ENCODE measurements around the gene TBC1D22A. TPM values are rescaled to one million over a fixed set of nuclear protein-coding genes. Genes with fewer than 3 reads are reported as not detected.

The TBC1D22A gene
- total and polyA plus RNA-seq, 2 experiments from 2014 or later: 9.6 to 13.3 TPM

DNA sequence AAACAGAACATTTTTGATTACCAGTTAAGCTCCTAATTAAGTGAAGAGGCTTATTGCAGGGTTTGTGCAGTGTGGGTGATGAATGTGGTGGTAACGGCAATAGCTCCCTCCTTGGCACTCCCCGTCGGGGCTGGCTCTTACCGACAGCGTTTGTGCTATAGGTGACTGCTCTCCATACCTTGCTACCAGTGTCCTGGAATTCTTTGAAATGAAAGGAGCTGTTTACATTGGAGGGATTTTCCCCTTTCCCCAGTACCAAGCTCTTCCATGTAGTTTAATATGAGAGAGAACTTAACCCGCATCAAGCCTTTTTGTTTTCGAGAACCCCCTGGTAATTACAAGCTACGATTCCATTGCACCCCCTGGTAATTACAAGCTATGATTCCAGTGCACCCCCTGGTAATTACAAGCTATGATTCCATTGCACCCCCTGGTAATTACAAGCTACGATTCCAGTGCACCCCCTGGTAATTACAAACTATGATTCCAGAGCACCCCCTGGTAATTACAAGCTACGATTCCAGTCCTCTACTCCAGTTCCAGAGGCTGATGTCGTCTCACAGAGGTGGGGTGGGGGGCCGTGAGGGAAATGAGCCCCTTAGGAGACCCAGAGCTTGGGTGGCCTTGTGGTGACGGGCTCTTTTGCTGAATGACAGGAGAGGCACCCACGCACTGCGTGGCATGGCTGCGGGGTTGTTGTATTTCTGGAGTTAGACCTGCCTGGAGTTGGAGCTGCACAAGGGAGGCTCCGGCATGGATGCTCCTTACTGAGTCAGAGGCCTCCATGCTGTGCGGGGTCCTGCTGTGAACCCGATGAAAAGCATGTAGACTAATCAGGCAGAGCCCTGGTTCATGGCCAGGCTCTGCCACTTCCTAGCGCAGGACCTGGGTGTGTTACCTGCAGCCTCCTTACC, 205.3 kb downstream of the TBC1D22A start (continued):
- TF ChIP-seq, protein P1, sequence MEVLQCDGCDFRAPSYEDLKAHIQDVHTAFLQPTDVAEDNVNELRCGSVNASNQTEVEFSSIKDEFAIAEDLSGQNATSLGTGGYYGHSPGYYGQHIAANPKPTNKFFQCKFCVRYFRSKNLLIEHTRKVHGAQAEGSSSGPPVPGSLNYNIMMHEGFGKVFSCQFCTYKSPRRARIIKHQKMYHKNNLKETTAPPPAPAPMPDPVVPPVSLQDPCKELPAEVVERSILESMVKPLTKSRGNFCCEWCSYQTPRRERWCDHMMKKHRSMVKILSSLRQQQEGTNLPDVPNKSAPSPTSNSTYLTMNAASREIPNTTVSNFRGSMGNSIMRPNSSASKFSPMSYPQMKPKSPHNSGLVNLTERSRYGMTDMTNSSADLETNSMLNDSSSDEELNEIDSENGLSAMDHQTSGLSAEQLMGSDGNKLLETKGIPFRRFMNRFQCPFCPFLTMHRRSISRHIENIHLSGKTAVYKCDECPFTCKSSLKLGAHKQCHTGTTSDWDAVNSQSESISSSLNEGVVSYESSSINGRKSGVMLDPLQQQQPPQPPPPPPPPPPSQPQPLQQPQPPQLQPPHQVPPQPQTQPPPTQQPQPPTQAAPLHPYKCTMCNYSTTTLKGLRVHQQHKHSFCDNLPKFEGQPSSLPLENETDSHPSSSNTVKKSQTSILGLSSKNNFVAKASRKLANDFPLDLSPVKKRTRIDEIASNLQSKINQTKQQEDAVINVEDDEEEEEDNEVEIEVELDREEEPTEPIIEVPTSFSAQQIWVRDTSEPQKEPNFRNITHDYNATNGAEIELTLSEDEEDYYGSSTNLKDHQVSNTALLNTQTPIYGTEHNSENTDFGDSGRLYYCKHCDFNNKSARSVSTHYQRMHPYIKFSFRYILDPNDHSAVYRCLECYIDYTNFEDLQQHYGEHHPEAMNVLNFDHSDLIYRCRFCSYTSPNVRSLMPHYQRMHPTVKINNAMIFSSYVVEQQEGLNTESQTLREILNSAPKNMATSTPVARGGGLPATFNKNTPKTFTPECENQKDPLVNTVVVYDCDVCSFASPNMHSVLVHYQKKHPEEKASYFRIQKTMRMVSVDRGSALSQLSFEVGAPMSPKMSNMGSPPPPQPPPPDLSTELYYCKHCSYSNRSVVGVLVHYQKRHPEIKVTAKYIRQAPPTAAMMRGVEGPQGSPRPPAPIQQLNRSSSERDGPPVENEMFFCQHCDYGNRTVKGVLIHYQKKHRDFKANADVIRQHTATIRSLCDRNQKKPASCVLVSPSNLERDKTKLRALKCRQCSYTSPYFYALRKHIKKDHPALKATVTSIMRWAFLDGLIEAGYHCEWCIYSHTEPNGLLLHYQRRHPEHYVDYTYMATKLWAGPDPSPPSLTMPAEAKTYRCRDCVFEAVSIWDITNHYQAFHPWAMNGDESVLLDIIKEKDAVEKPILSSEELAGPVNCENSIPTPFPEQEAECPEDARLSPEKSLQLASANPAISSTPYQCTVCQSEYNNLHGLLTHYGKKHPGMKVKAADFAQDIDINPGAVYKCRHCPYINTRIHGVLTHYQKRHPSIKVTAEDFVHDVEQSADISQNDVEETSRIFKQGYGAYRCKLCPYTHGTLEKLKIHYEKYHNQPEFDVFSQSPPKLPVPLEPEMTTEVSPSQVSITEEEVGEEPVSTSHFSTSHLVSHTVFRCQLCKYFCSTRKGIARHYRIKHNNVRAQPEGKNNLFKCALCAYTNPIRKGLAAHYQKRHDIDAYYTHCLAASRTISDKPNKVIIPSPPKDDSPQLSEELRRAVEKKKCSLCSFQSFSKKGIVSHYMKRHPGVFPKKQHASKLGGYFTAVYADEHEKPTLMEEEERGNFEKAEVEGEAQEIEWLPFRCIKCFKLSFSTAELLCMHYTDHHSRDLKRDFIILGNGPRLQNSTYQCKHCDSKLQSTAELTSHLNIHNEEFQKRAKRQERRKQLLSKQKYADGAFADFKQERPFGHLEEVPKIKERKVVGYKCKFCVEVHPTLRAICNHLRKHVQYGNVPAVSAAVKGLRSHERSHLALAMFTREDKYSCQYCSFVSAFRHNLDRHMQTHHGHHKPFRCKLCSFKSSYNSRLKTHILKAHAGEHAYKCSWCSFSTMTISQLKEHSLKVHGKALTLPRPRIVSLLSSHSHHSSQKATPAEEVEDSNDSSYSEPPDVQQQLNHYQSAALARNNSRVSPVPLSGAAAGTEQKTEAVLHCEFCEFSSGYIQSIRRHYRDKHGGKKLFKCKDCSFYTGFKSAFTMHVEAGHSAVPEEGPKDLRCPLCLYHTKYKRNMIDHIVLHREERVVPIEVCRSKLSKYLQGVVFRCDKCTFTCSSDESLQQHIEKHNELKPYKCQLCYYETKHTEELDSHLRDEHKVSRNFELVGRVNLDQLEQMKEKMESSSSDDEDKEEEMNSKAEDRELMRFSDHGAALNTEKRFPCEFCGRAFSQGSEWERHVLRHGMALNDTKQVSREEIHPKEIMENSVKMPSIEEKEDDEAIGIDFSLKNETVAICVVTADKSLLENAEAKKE (CRISPR knock-in tag; IDR thresholded peaks at IDR 0.05): no peak
- TF ChIP-seq ZNF114 (CRISPR knock-in tag; IDR thresholded peaks at IDR 0.05) (no peak), POLR2AphosphoS5 (IDR thresholded peaks at IDR 0.05; ENCODE audit: low read depth) (no peak)

DNA sequence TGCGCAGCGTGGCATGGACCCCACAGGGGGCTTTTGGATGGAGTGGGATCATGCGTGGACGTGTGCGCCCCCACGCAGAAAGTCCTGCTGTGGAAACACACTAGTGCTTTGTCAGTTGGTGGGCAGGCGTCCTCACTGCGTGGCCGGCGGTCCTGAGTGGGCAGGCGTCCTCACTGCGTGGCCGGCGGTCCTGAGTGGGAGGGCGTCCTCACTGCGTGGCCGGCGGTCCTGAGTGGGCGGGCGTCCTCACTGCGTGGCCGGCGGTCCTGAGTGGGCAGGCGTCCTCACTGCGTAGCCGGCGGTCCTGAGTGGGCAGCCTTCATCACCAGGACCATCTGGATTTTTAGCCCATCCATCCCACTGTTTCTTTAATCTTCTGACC, 205.9 kb downstream of the TBC1D22A start:
- Histone ChIP-seq H3K9me2 (ENCODE audit: insufficient read depth) (no peaks in the 10 kb centered on the region), H4K20me1 (replicated peaks; ENCODE audit: insufficient read depth) (no peaks in the 10 kb centered on the region; the same call in 1 of the 2 replicates), H3K4me1 (ENCODE audit: insufficient read depth) (no peaks in the 10 kb centered on the region; the same call in 1 of the 2 replicates), H3K27me3 (ENCODE audit: insufficient read depth) (no peaks in the 10 kb centered on the region), H3K4me3 (no peak overlapping the region), H2AFZ (no peak overlapping the region), H3F3A (replicated peaks; ENCODE audit: low read depth) (no peaks in the 10 kb centered on the region), H3K79me2 (replicated peaks; ENCODE audit: insufficient read depth) (peaks cover 11% of the 10 kb centered on the region; the same call in 1 of the 2 replicates), H3K36me3 (ENCODE audit: insufficient read depth) (no peaks in the 10 kb centered on the region), H3K27ac (ENCODE audit: low read depth) (no peak overlapping the region), H3K4me2 (no peak overlapping the region)
- H3K27ac Mint-ChIP-seq: no peak overlapping the region
- no peak for DNase-seq (ENCODE audit: low spot score)
- peaks cover 31% of the 10 kb centered on the region for H3K4me1 Mint-ChIP-seq
- H3K27me3 Mint-ChIP-seq (ENCODE audit: insufficient read depth, low read depth, poor library complexity): peaks cover 5% of the 10 kb centered on the region
- no peak overlapping the region for H3K4me3 Mint-ChIP-seq
- no peaks in the 10 kb centered on the region; the same call in 2 of the 3 replicates for H3K9me3 Mint-ChIP-seq
- no peaks in the 10 kb centered on the region for H3K36me3 Mint-ChIP-seq (ENCODE audit: low read depth)
- no peak for ATAC-seq
- no peak for TF ChIP-seq EZH2 (IDR thresholded peaks at IDR 0.05; ENCODE audit: low read depth, unreplicated experiment)
- TF ChIP-seq, protein P2, sequence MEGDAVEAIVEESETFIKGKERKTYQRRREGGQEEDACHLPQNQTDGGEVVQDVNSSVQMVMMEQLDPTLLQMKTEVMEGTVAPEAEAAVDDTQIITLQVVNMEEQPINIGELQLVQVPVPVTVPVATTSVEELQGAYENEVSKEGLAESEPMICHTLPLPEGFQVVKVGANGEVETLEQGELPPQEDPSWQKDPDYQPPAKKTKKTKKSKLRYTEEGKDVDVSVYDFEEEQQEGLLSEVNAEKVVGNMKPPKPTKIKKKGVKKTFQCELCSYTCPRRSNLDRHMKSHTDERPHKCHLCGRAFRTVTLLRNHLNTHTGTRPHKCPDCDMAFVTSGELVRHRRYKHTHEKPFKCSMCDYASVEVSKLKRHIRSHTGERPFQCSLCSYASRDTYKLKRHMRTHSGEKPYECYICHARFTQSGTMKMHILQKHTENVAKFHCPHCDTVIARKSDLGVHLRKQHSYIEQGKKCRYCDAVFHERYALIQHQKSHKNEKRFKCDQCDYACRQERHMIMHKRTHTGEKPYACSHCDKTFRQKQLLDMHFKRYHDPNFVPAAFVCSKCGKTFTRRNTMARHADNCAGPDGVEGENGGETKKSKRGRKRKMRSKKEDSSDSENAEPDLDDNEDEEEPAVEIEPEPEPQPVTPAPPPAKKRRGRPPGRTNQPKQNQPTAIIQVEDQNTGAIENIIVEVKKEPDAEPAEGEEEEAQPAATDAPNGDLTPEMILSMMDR (conservative IDR thresholded peaks at IDR 0.05; ENCODE audit: low read depth in 2 of 2): no peak
- TF ChIP-seq, protein P1 (CRISPR knock-in tag; IDR thresholded peaks at IDR 0.05): no peak
- no peak for TF ChIP-seq STAT1 (IDR thresholded peaks at IDR 0.05; ENCODE audit: unreplicated experiment)
